Subcutaneous adipose tissue (tissue), 4 donors: Measurements from ENCODE around the gene METTL9. TPM values are rescaled to one million over a fixed set of nuclear protein-coding genes. Genes with fewer than 3 reads are reported as not detected.

Experiments
- total RNA-seq, 4 donors: library from RNA; depleted of rRNA; stranded (reverse); fragments of >200 nt; gene quantifications; one replicate each; pipeline ENCODE4 v1.1.0, GENCODE V29; 2016
- TF ChIP-seq, protein P1 (sequence below): fragments of 450-650 bp; IDR thresholded peaks from one replicate; pipeline ENCODE4 v1.5.1; 2016; ENCODE audit warnings: low read depth, mild to moderate bottlenecking, control low read depth, antibody characterized with exemption, moderate library complexity

The METTL9 gene
- total RNA-seq, 4 donors from 2014 or later, result 117 to 230 (median 158) TPM

DNA sequence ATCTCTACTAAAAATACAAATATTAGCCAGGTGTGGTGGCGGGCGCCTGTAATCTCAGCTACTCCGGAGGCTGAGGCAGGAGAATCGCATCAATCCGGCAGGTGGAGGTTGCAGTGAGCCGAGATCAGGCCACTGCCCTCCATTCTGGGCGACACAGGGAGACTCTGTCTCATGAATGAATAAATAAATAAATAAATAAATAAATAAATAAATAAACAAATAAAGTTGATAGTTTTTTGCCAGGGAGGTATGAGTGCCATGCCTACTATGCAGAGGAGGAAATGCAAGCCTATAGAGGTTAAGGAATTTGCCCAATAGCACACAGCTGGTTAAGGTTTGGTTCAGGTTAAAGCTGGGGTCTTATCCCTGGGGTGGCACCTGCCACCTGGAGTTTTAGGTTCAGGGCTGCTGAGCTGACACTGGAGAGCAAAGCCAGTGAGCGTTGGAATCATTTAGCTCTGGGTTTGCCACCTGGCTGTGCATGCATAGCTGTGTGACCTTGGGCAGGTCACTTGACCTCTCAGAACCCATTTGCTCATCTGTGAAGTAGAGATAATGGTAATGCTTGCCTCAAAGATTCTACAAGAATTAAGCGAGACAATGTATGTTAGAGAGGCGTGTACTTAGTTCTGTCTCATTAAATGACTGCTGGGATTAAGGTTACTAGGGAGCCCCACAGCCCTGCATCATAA, 65.6 kb downstream of the METTL9 start:
- TF ChIP-seq, protein P1, sequence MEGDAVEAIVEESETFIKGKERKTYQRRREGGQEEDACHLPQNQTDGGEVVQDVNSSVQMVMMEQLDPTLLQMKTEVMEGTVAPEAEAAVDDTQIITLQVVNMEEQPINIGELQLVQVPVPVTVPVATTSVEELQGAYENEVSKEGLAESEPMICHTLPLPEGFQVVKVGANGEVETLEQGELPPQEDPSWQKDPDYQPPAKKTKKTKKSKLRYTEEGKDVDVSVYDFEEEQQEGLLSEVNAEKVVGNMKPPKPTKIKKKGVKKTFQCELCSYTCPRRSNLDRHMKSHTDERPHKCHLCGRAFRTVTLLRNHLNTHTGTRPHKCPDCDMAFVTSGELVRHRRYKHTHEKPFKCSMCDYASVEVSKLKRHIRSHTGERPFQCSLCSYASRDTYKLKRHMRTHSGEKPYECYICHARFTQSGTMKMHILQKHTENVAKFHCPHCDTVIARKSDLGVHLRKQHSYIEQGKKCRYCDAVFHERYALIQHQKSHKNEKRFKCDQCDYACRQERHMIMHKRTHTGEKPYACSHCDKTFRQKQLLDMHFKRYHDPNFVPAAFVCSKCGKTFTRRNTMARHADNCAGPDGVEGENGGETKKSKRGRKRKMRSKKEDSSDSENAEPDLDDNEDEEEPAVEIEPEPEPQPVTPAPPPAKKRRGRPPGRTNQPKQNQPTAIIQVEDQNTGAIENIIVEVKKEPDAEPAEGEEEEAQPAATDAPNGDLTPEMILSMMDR, result no peak

DNA sequence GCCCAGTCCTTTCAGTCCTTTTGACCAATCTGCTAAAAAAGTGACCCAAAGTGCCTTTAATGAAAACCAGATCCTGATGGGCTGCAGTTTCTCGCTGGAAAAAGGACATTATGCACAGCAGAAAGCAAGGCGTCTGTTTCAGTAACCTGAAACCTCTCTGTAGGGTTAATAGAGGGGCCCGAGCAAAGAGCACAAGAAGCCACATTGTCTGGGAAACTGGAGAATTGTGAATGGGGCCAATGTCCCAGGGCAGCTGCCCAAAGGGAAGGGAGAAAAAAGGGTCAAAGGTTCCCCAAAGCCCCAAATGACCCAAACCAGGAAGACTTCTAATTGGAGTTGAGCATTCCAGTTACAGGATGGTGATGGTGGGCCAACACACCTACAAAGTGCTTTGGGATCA, 67.4 kb downstream of the METTL9 start:
- TF ChIP-seq, protein P1, result no peak

DNA sequence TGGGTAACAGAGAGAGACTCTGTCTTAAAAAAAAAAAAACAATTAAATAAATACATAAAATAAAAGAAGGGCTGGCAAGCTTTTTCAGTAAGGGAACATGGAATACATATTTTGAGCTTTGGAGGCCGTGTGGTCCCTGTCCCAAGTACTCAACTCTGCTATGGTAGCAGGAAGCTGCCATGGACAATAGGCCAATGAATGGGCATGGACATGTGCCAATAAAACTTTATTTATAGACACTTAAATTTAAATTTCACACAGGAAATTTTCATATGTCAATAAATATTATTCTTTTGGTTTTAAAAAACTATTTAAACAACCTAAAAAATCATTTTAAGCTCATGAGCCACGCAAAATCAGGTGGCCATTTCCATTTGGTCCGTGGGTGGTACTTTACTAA, 68.2 kb downstream of the METTL9 start:
- TF ChIP-seq, protein P1, result no peak

DNA sequence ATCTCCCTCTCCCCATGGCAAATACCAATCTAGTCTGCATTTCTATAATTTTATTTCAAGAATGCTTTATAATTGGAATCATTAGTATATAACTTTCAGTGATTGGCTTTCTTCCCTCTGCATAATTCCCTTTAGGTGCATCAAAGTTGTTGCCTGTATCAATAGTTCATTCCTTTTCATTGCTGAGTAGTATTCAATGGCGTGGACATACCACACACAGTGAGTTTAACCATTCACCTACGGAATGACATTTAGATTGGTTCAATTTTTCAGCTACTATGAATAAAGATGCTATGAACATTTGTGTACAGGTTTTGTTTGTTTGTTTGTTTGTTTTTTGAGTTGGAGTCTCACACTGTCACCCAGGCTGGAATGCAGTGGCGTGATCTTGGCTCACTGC, 74.1 kb downstream of the METTL9 start:
- TF ChIP-seq, protein P1, result no peak

DNA sequence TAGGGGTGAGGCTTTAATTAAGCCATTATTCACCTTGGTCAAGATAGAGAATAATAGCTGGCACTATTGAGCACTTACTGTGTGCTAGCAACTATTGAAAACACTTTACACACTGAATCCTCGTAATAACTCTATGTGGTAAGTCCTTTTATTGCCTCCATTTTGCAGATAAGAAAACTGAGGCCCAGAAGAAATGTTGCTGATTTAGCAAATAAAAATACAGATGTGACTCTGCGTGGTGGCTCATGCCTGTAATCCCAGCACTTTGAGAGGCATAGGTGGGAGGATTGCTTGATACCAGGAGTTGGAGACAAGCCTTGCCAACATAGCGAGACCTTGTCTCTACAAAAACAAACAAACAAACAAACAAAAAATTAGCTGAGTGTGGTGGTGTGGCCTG, 83.8 kb downstream of the METTL9 start:
- TF ChIP-seq, protein P1, result no peak

DNA sequence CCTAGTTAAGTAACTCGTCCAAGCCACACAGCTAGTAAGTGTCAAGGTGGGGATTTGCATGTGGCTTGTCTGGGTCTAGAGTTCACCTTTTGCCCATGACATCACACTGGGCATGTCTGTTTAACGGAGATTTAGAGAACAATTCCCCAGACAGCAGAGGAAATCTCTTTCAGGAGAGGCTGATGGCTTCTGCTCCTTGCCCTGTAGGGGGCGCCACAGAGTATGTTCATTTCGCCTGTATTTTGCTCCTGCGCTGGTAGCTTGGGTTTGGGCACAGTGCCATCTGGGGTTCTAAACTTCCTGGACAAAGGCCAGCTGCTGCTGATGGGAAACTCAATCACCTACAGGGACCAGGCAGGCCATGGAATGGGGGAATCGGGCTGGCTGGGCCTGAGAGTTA, 84.8 kb downstream of the METTL9 start:
- TF ChIP-seq, protein P1, result no peak

DNA sequence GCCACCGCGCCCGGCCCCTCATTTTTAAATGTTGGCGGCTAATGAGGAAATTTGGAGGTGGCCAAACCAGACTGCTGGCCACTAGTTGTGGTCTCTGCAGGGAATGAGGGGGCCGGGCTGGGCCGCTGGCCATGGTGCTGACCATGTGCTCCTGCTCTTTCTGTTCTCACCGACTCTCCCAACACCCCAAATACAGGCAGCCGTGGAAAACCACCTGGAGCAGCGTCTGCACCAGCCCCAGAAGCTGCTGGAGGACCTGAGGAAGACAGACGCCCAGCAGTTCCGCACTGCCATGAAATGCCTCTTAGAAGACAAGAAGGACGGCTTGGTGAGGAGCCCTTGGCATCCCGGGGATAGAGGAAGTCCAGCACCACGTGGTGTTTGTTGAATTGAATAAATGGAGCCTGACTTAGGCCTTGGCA, 85.7 kb downstream of the METTL9 start:
- TF ChIP-seq, protein P1, result no peak
